Stimulated activated CD8-positive, alpha-beta memory T cell treated with anti-CD3 and anti-CD28 coated beads, Interleukin-7, amount 100 ng/mL, for 4 hours (primary cell): ENCODE results near the gene HCFC1R1.
A peak's percentile ranks its signal among the peaks of the same experiment; 100 is the strongest.

Experiments used
- DNase-seq, 2 donors: peaks; one replicate each; pipeline ENCODE4 v3.0.0-alpha.2; 2020; ENCODE audit warnings: low read depth in 2 of 2

HCFC1R1 gene

GRCh38 chr16:3020247-3020603 is 3.5 kb downstream of the HCFC1R1 start, which contains the start of gene TNFRSF12A:
Gene TNFRSF12A, plus strand, starts transcription at chr16:3020368. Its CDS starts 30 bp downstream, at chr16:3020398.
- peak; percentile 22 to 70 for DNase-seq

DNA sequence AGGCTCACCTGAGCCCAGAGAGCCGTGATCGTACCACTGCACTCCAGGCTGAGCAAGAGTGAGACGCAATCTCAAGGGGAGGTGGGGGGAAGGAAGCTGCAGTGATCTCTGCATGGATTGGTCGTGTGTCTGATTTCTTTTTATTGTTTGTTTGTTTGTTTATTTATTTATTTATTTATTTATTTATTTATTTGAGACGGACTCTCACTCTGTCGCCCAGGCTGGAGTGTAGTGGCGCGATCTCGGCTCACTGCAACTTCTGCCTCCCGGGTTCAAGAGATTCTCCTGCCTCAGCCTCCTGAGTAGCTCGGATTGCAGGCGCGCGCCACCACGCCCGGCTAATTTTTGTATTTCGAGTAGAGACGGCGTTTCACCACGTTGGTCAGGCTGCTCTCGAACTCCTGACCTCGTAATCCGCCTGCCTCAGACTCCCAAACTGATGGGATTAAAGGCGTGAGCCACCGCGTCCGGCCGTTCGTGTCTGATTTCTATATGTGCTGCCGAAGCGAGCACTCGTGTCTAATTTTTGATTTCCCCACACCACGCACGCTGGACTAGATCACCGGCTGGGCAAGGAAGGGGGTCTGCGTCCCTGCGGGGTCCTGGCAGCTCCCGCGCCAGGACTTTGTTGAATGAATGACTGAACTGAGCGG is 4.0 kb downstream of the HCFC1R1 start:
- DNase-seq = no peak

DNA sequence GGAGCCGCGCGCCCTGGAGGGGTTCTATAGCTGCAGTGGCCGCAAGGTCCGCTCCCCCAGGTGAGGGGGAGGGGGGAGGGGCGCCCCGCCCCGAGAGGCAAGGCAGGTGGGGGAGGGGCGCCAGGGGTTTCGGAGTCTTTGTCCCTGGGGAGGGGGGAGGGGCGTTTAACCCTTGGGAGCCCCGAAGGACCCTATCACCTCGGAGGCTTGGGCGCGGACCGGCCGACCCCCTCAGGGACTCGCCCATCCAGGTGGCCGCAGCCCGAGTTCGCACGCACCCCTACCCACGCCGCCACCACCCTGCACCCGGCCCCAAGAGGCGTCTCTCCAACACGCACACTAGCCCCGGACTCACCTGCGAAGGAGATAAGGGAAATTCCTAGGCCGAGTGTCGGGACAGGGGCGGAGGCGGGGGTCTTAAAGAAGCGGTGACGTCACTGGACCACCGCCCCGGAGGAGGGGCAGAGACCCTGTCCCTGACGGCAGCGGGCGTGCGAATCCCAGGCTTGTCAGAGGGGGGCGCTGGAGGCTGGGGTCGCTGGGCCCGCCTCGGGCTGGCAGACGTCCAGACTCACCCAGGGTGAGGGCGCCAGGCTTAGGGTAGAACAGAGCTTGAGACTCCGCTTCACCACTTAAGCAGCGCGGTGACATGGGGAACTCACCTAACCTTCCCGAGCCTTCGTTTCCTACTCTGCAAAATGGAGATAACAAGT is 5.8 kb downstream of the HCFC1R1 start, which contains the start of gene CLDN6:
TSS of gene CLDN6 (minus strand) at position 390 of the 713 bp plus-strand sequence. CDS start 2,162 bp downstream, outside the sequence.
- DNase-seq = no peak

- no peak for DNase-seq
Measured at GRCh38 chr16:3017344-3017743, 6.4 kb downstream of the HCFC1R1 start.

DNA sequence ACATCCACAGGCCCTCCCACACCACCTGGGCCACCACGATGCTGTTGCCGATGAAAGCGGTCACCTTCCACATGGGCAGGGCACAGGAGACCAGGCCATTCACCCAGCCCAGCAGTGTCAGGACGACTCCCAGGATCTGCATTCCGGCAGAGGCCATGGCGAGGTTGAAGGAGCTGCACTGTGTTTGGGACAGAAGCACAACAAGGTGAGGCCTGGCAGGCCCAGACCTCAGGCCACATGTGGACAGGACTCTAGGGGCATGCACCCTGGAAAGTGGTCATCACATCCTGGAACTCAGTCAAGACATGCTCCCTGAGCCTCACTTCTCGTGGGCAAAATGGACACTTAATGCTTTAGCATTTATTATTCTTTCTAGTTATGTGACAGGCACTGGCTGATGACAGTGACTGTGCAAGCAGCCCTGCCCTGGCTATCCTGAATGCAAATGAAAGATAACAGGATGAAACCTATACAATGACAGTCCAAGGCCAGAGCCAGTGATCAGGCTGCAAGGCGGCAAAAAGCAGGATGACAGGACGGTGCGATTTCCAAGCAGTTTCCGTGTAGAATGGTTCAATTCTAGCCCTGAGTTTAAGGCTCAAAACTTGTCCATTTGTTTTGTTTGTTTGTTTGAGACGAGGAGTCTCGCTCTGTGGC is 7.7 kb downstream of the HCFC1R1 start:
- no peak for DNase-seq

DNA sequence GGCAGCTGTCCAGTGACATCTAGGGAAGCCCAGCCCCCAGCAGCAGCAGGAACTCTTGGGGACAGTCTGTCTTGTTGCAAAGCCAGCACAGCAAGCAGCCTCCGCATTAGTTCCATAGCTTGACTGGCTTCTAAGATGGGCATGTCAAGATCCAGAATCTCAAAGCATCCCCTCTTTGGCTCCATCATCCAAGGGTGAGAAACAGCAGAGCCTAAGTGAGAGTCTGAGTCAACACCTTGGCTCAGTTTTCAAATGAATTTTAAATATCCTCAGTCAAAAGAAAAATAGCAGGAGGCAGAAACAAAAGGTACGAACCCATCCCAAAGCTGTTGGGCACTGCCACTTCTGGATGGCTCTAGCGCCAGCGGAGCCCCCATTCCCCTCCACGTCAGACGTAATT is 8.8 kb downstream of the HCFC1R1 start:
- DNase-seq = no peak

DNA sequence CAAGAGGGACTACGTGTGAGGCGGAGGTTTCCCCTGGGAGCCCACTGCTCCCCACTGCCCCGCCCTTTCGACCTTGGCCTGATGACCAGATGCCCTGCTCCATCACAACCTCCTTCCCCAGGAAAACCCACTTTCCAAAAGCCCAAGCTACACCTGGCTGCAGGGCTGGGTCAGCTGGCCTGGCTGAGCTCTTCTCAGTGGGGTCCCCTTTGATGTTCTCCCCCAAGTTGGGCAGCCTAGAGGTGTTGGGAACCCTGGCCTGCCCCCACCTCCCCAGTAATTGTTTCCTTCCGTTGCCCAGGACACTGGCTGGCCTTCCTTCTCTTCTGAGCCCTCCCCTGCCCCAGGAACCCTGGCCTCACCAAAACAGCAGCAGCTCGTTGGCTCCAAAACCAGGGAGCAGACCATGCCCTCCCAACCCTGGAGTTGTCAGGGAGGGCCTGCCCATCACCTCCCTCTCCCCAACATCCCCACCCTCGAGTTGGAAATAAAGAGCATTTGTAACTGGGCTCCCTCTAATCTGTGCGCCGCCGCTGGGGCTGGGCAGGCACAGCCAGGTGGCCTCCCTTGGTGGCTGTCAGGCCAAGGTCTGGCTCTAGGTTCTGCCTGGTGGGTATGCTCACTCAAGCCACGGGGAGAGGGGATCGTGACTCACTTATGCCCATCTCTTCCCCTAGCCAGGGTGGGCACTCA is 9.6 kb downstream of the HCFC1R1 start:
- no peak for DNase-seq

DNA sequence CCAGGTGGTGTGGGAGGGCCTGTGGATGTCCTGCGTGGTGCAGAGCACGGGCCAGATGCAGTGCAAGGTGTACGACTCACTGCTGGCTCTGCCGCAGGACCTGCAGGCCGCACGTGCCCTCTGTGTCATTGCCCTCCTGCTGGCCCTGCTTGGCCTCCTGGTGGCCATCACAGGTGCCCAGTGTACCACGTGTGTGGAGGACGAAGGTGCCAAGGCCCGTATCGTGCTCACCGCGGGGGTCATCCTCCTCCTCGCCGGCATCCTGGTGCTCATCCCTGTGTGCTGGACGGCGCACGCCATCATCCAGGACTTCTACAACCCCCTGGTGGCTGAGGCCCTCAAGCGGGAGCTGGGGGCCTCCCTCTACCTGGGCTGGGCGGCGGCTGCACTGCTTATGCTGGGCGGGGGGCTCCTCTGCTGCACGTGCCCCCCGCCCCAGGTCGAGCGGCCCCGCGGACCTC is 10.2 kb downstream of the HCFC1R1 start:
- DNase-seq = no peak

DNA sequence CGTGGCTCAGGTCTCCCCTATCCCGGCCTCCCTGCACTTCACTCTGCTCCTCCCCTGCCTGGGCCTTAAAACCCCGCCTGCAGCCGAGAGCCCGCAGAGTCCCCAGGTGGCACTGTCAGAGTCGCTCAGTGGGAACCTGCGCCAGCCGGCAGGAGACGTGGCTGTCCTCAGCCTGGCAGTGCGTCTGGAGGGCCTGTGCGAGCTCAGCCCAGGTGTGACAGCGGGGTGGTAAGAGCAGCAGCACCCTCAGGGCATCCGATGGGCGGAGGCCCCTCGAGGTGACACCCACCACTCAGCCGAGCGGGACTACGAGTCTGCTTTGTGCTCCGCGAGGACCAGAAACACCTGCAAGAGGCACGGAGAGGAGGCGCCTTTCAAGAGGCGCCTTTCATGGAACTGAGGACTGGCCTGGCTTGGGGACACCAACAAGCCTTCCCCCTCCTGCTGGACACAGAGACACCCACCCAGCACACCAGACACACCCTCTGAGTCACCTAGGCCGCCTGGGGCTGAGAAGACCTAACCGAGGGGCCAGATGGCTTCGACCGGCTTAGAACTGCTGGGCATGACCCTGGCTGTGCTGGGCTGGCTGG is 10.8 kb downstream of the HCFC1R1 start, which contains the start of gene CLDN9:
TSS of gene CLDN9 (plus strand) at position 96 of the 593 bp plus-strand sequence. CDS start at position 536, 440 bp downstream.
- no peak for DNase-seq

- no peak for DNase-seq
Measured at GRCh38 chr16:3012246-3012645, 11.5 kb downstream of the HCFC1R1 start.

- no peak for DNase-seq
Measured at GRCh38 chr16:3010510-3010909, 13.2 kb downstream of the HCFC1R1 start.

GRCh38 chr16:3009568-3010390 is 14.0 kb downstream of the HCFC1R1 start:
- no peak for DNase-seq

DNA sequence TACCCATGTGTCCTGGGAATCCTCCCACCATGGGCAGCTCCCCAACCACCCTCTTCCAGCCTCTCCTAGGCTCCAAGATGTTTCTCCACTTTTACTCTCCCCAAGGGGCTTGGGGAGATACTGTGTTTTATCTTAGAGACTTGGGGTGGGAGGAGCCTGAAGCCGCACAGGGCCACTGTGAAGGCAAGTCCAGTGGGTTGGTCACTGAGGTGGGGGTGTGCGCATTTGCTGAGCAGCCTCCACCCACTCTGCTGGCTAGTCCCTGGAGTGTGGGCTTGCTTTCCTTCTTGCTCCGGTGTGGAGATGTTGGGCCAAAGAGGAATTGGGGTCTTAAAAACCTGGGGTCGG is 15.1 kb downstream of the HCFC1R1 start:
- no peak for DNase-seq

- peak in 1 of 2 donors; percentile 37 for DNase-seq
Measured at GRCh38 chr16:3007957-3008689, 15.6 kb downstream of the HCFC1R1 start.

GRCh38 chr16:3007059-3007956 is 16.4 kb downstream of the HCFC1R1 start:
- DNase-seq = no peak

DNA sequence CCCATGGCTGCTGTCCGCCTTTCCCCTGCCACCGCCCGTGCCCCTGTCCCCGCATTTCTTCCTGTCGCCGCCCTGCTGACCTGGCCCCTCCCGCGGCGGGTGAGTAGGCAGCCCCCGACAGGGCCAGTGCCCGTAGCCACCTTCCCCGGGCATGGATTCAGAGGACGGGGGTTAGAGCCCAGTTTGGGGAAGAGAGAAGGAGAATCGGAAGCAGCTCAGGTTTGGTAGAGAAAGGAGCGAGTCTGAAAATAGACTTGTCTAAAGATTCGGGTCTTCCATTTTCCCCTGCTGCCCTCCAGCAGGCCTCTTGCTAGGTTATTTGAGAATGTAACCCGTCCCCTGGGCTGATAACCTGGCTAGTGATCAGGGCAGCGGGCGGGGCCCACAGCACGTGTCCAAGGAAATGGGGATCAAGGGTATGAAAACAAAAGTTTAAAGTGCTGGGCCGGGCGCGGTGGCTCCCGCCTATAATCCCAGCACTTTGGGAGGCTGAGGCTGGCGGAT is 18.9 kb downstream of the HCFC1R1 start:
- no peak for DNase-seq

GRCh38 chr16:3004319-3004718 is 19.4 kb downstream of the HCFC1R1 start:
- DNase-seq = no peak

GRCh38 chr16:3003582-3004270 is 20.0 kb downstream of the HCFC1R1 start:
- peak; percentile 93 to 95 for DNase-seq
